Measurements from ENCODE around the gene PIGW.
A peak's percentile ranks its signal among the peaks of the same experiment; 100 is the strongest.
"Not testable (repeated sequence)": the region's sequence is repeated elsewhere in the genome, so short reads cannot be mapped to it uniquely, and the experiment has no call there.

Gene PIGW

GRCh38 chr17:36534840-36535668 lies at the start of gene PIGW, which contains the start of gene MYO19:
Gene PIGW, plus strand, starts transcription at chr17:36534987. Its CDS starts 2,115 bp downstream, at chr17:36537102.
Gene MYO19, minus strand, starts transcription at chr17:36534868. Its CDS starts 2,330 bp downstream, at chr17:36532538.
- DNase-seq = peak; percentile 90

GRCh38 chr17:36485027-36485426 lies 49.8 kb upstream of the PIGW start:
- DNase-seq = no peak

- no peak for DNase-seq
Measured at GRCh38 chr17:36485805-36486203, 49.0 kb upstream of the PIGW start.

GRCh38 chr17:36486204-36487194 lies 48.3 kb upstream of the PIGW start, which contains the start of gene ZNHIT3:
Gene ZNHIT3, plus strand, starts transcription at chr17:36486681. Its CDS starts 19 bp downstream, at chr17:36486700.
- DNase-seq = peak; percentile 95

- DNase-seq = no peak
Measured at GRCh38 chr17:36493956-36494355, 40.8 kb upstream of the PIGW start.

- no peak for DNase-seq
Measured at GRCh38 chr17:36494674-36495073, 40.1 kb upstream of the PIGW start.

GRCh38 chr17:36495076-36495578 lies 39.7 kb upstream of the PIGW start:
- DNase-seq = no peak

GRCh38 chr17:36496018-36496789 lies 38.6 kb upstream of the PIGW start:
- no peak for DNase-seq

- no peak for DNase-seq
Measured at GRCh38 chr17:36498155-36498554, 36.6 kb upstream of the PIGW start.

GRCh38 chr17:36498560-36499300 lies 36.1 kb upstream of the PIGW start:
- no peak for DNase-seq

- DNase-seq = no peak
Measured at GRCh38 chr17:36500745-36501225, 34.0 kb upstream of the PIGW start.

- DNase-seq = no peak
Measured at GRCh38 chr17:36501351-36501750, 33.4 kb upstream of the PIGW start.

GRCh38 chr17:36501963-36502362 lies 32.8 kb upstream of the PIGW start:
- no peak for DNase-seq

- no peak for DNase-seq
Measured at GRCh38 chr17:36503456-36504155, 31.2 kb upstream of the PIGW start.

GRCh38 chr17:36504156-36504545 lies 30.6 kb upstream of the PIGW start:
- no peak for DNase-seq

- no peak for DNase-seq
Measured at GRCh38 chr17:36505171-36505570, 29.6 kb upstream of the PIGW start.

GRCh38 chr17:36506249-36506826 lies 28.4 kb upstream of the PIGW start:
- no peak for DNase-seq

- no peak for DNase-seq
Measured at GRCh38 chr17:36506831-36507230, 28.0 kb upstream of the PIGW start.

GRCh38 chr17:36507266-36507665 lies 27.5 kb upstream of the PIGW start:
- DNase-seq = no peak

- not testable (repeated sequence) for DNase-seq
Measured at GRCh38 chr17:36508439-36508838, 26.3 kb upstream of the PIGW start.

All from NCI-H510A treated with DMSO at 0.1 percent for 48 hours (cell line).